ENCODE measurements around the gene MRPL36. TPM values are rescaled to one million over a fixed set of nuclear protein-coding genes. Genes with fewer than 3 reads are reported as not detected.

MRPL36 gene
- total and polyA plus RNA-seq, 2 donors (not counting 3 experiments of a cell fraction or from before 2014, with no cell fraction given): 70.3 to 72.7 TPM

DNA sequence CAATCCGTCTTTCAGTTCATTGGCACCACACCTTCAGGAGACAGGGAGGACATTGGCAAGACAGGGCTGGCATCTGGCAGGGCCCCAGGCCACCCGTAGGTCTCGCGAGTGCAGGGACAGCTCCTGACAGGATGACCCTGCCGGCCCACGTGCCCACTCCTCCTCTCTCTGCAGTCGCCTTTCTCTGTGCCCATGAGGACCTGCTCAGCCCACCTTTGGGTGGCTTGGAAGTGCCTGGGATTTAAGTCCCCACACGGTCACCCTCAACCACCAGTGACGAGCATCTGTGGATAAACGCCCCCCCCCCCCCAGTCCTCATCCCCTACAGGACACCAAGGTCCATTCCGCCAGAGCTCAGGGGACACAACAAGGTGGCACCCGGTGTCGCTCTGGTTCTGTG, 4.1 kb downstream of the MRPL36 start:
- ChIA-PET POLR2A (no interaction called here), CTCF (no interaction called here)
- Histone ChIP-seq H3K4me2 (ENCODE audit: insufficient read depth, low read length) (no peak overlapping the region), H2AFZ (ENCODE audit: low read depth, low read length) (no peak overlapping the region), H3K27me3 (ENCODE audit: control insufficient read depth in 2 of 2, insufficient read depth in 2 of 2, low read length in 2 of 2) (no peaks in the 10 kb centered on the region), H3K9ac (replicated peaks; ENCODE audit: extremely low read depth, insufficient read depth, low read length) (no peak overlapping the region), H3K36me3 (ENCODE audit: control insufficient read depth in 2 of 2, extremely low read depth in 1 of 2, insufficient read depth in 2 of 2, low read length in 2 of 2) (peaks cover 4 to 14% of the 10 kb centered on the region in 2 experiments), H3K79me2 (ENCODE audit: control insufficient read depth, insufficient read depth, low read length) (peaks cover 30% of the 10 kb centered on the region), H3K4me3 (replicated peaks in 1 of 3; ENCODE audit: insufficient read depth in 1 of 3, low read depth in 1 of 3, low read length in 3 of 3) (no peak overlapping the region), H3K9me1 (replicated peaks; ENCODE audit: control insufficient read depth, extremely low read depth, insufficient read depth, low read length) (no peaks in the 10 kb centered on the region), H4K20me1 (replicated peaks; ENCODE audit: control insufficient read depth, extremely low read depth, insufficient read depth, low read length) (no peaks in the 10 kb centered on the region), H3K27ac (ENCODE audit: insufficient read depth, low read depth, low read length) (no peak overlapping the region), H3K4me1 (ENCODE audit: control insufficient read depth, extremely low read depth, insufficient read depth, low read length) (peaks cover 35% of the 10 kb centered on the region), H3K9me3 (replicated peaks; ENCODE audit: control insufficient read depth, insufficient read depth, low read length) (no peaks in the 10 kb centered on the region)
- no peak for TF ChIP-seq GATA2 (IDR thresholded peaks at IDR 0.05; ENCODE audit: insufficient read depth, insufficient read length, low read depth, low read length)
- no peak for TF ChIP-seq MYC (IDR thresholded peaks at IDR 0.05; ENCODE audit: low read depth, low read length)
- TF ChIP-seq POLR2A (IDR thresholded peaks at IDR 0.05; ENCODE audit: low read depth, low read length): no peak
- TF ChIP-seq, protein P1, sequence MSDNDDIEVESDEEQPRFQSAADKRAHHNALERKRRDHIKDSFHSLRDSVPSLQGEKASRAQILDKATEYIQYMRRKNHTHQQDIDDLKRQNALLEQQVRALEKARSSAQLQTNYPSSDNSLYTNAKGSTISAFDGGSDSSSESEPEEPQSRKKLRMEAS (IDR thresholded peaks at IDR 0.05; ENCODE audit: insufficient read depth, insufficient read length): no peak
- no peak for TF ChIP-seq POLR2AphosphoS5 (IDR thresholded peaks at IDR 0.05; ENCODE audit: insufficient read depth, low read depth, low read length)
- TF ChIP-seq JUN (IDR thresholded peaks at IDR 0.05; ENCODE audit: borderline replicate concordance, insufficient read depth, insufficient read length, low read depth): no peak
- TF ChIP-seq EZH2 (IDR thresholded peaks at IDR 0.05; ENCODE audit: borderline replicate concordance, low read depth, low read length, severe bottlenecking): no peak
- TF ChIP-seq CTCF (IDR thresholded peaks at IDR 0.05; ENCODE audit: extremely low read depth in 1 of 2, insufficient read depth in 1 of 2, low read depth in 1 of 2, low read length in 2 of 2): no peak
- BruUV-seq (replicated peaks): no TSS peak
- intact Hi-C loops (cut with micrococcal nuclease) (no loop called here), dilution Hi-C loops (cut with MboI; ENCODE audit: extremely low pct_ligation_motif_present, low sequenced_read_pairs) (no loop called here)
- no peak for DNase-seq (ENCODE audit: low read depth, low spot score)
- no peak for FAIRE-seq

Data from endothelial cell of umbilical vein (primary cell).